Panc1 (cell line): Measurements from ENCODE around the gene AS3MT. TPM values are rescaled to one million over a fixed set of nuclear protein-coding genes. Genes with fewer than 3 reads are reported as not detected.

ENCODE experiments used
- ATAC-seq: fragments of 200-7000 bp; cut with Tn5 transposase; 2 replicates; pipeline ENCODE4 v1.9.1; 2020; ENCODE audit warnings: mild to moderate bottlenecking, moderate library complexity
- BruUV-seq: library from RNA; stranded (reverse); fragments of 400-500 nt; replicated peaks from 2 replicates; lab custom pipeline; 2021; lab: Mats Ljungman, UMichigan
- CTCF ChIA-PET: fragments of 300-600 bp; sonication (Branson Sonifier 250); formaldehyde crosslinking; loops from one replicate; lab custom pipeline; 2022; ENCODE audit warnings: antibody characterized with exemption; lab: Charles Lee
- POLR2A ChIA-PET: fragments of 300-600 bp; sonication (Branson Sonifier 250); formaldehyde crosslinking; loops from one replicate; lab custom pipeline; 2022; ENCODE audit warnings: antibody characterized with exemption; lab: Charles Lee
- DNase-seq: peaks from one replicate; pipeline ENCODE4 v3.0.0-alpha.2; 2010; ENCODE audit warnings: low read depth, low spot score
- H3K27ac ChIP-seq: 2 replicates; pipeline ENCODE4 v1.5.1; 2011; ENCODE audit warnings: mild to moderate bottlenecking, low read length, inconsistent platforms
- H3K27me3 ChIP-seq: fragments of 200-500 bp; sonication (Bioruptor generic); 2 replicates; pipeline ENCODE4 v1.6.0; 2014; ENCODE audit warnings: low read length, inconsistent platforms; ENCODE audit not compliant: control insufficient read depth, insufficient read depth
- H3K36me3 ChIP-seq: fragments of 200-500 bp; sonication (Bioruptor generic); 2 replicates; pipeline ENCODE4 v1.5.1; 2014; ENCODE audit warnings: inconsistent platforms, mild to moderate bottlenecking, low read length, moderate library complexity; ENCODE audit not compliant: control insufficient read depth, insufficient read depth
- H3K4me1 ChIP-seq: 2 replicates; pipeline ENCODE4 v1.5.1; 2011; ENCODE audit warnings: inconsistent platforms, mild to moderate bottlenecking, low read length, moderate library complexity; ENCODE audit not compliant: control insufficient read depth, insufficient read depth
- H3K4me3 ChIP-seq, 2 experiments: 2 replicates each; pipeline ENCODE4 v1.5.1; 2011 to 2012; ENCODE audit warnings: low read depth in 2 of 2, low read length in 2 of 2, mild to moderate bottlenecking in 2 of 2, inconsistent platforms in 1 of 2, moderate library complexity in 1 of 2
- H3K9me3 ChIP-seq: fragments of 200-500 bp; sonication (Bioruptor generic); 2 replicates; pipeline ENCODE4 v1.5.1; 2014; ENCODE audit warnings: low read depth, mild to moderate bottlenecking, inconsistent platforms, low read length, moderate library complexity; ENCODE audit not compliant: control insufficient read depth, insufficient read depth
- CTCF ChIP-seq: fragments of 450-650 bp; IDR thresholded peaks from 2 replicates; pipeline ENCODE4 v1.5.1; 2017; ENCODE audit warnings: mild to moderate bottlenecking
- POLR2AphosphoS5 ChIP-seq: IDR thresholded peaks from 2 replicates; pipeline ENCODE4 v1.6.1; 2012; ENCODE audit warnings: mild to moderate bottlenecking, low read depth, low read length, moderate library complexity
- SIN3A ChIP-seq: IDR thresholded peaks from 2 replicates; pipeline ENCODE4 v1.6.1; 2012; ENCODE audit warnings: low read depth, mild to moderate bottlenecking, low read length, moderate library complexity, borderline replicate concordance; ENCODE audit not compliant: insufficient read depth
- TCF7L2 ChIP-seq: IDR thresholded peaks from 2 replicates; pipeline ENCODE4 v1.6.1; 2011; ENCODE audit warnings: mild to moderate bottlenecking, low read depth, low read length, inconsistent platforms
- in situ Hi-C: cut with HindIII; loops from 2 replicates; pipeline ENCODE4 v1.10.0; 2016; ENCODE audit warnings: low sequenced_read_pairs, low pct_unique_long_range_greater_than_20kb
- intact Hi-C: fragments of 100-400 bp; cut with micrococcal nuclease; formaldehyde crosslinking; loops from one replicate; pipeline ENCODE4 v1.10.0; 2022; ENCODE audit not compliant: unreplicated experiment
- total RNA-seq: library from RNA; stranded (reverse); gene quantifications from one replicate; pipeline ENCODE4 v1.2.1, GENCODE V29; 2021; ENCODE audit not compliant: unreplicated experiment
- TF ChIP-seq, protein P1 (sequence below), 2 experiments: IDR thresholded peaks; 2 replicates each; pipeline ENCODE4 v1.6.1; 2011 to 2012; ENCODE audit warnings: low read depth in 2 of 2, control low read depth in 1 of 2, low read length in 1 of 2, mild to moderate bottlenecking in 1 of 2, moderate library complexity in 1 of 2; ENCODE audit not compliant: insufficient read depth in 1 of 2

The AS3MT gene
- total RNA-seq, 1 experiment from 2014 or later: 4.0 TPM

DNA sequence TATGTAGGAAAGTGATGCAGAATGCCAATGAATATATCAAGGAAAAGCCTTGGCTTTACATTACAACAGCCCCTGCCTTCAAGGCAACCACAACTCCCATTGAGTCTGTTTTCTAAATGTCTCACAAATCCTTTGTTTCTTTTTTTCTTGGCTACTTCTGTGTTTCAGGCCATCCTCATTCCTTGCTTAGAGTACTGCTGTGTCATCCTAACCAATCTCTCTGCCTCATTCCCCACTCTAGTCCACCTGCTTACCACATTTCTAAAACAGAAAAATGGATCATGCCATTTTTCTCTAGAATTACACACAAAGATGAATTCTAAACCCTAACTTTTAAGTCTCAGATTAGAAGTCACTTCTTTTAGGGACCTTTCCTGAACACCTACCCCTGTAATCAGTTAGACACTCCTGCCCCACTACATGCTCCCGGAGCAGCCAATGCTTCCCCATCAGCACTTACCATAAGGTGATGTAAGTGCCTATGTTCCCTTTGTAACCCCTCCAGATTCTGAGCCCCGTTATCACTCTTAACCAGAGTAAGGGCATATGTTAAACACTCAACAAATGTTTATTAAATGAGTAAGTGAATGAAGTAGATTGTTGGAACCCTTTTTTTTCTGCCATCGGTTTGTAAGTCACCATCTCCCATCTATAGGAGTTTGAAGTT lies 12.4 kb upstream of the AS3MT start:
- no TSS peak for BruUV-seq
- Histone ChIP-seq H3K4me3 (no peak overlapping the region), H3K27ac (no peak overlapping the region), H3K4me1 (peaks cover 13% of the 10 kb centered on the region; the same call in 1 of the 2 replicates), H3K9me3 (no peaks in the 10 kb centered on the region), H3K36me3 (no peaks in the 10 kb centered on the region), H3K27me3 (no peaks in the 10 kb centered on the region)
- in situ Hi-C loops (no loop called here), intact Hi-C loops (no loop called here)
- ChIA-PET CTCF (no interaction called here), POLR2A (interaction anchor here (0.7 kb wide), 1 partner anchor 62 kb away, joined by 4 read pairs; no protein-coding TSS in a partner anchor)
- ATAC-seq: no peak
- TF ChIP-seq, protein P1, sequence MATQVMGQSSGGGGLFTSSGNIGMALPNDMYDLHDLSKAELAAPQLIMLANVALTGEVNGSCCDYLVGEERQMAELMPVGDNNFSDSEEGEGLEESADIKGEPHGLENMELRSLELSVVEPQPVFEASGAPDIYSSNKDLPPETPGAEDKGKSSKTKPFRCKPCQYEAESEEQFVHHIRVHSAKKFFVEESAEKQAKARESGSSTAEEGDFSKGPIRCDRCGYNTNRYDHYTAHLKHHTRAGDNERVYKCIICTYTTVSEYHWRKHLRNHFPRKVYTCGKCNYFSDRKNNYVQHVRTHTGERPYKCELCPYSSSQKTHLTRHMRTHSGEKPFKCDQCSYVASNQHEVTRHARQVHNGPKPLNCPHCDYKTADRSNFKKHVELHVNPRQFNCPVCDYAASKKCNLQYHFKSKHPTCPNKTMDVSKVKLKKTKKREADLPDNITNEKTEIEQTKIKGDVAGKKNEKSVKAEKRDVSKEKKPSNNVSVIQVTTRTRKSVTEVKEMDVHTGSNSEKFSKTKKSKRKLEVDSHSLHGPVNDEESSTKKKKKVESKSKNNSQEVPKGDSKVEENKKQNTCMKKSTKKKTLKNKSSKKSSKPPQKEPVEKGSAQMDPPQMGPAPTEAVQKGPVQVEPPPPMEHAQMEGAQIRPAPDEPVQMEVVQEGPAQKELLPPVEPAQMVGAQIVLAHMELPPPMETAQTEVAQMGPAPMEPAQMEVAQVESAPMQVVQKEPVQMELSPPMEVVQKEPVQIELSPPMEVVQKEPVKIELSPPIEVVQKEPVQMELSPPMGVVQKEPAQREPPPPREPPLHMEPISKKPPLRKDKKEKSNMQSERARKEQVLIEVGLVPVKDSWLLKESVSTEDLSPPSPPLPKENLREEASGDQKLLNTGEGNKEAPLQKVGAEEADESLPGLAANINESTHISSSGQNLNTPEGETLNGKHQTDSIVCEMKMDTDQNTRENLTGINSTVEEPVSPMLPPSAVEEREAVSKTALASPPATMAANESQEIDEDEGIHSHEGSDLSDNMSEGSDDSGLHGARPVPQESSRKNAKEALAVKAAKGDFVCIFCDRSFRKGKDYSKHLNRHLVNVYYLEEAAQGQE (IDR thresholded peaks at IDR 0.05; ENCODE audit: insufficient read depth in 1 of 2, low read depth in 2 of 2, low read length in 1 of 2): no peak
- no peak for TF ChIP-seq TCF7L2
- no peak for TF ChIP-seq CTCF
- no peak for TF ChIP-seq SIN3A
- TF ChIP-seq POLR2AphosphoS5: no peak
- DNase-seq: no peak

DNA sequence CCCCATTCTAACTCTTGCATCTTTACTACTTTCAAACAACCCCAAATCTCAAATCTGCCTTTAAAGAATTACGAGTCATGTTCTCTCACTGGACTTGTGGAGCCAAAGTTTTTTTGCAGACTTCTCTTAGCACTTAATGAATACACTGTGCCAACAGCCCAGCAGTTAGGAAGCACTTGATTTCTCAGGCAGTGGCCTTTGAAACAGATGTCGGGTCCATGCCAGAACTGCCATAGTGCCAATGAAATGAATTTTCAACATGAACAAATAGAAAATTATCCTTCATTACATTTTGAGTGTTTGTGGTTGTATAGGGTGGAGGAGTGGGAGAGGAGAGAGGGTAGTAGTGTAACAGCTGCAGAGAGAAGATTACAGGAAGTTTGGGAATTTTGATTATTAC lies 9.4 kb upstream of the AS3MT start:
- no TSS peak for BruUV-seq
- Histone ChIP-seq H3K9me3 (no peaks in the 10 kb centered on the region), H3K27me3 (no peaks in the 10 kb centered on the region), H3K36me3 (peaks cover 8% of the 10 kb centered on the region; the same call in 1 of the 2 replicates), H3K4me1 (peaks cover 13% of the 10 kb centered on the region; the same call in 1 of the 2 replicates), H3K27ac (no peak overlapping the region), H3K4me3 (no peak overlapping the region)
- POLR2A ChIA-PET: no interaction called here
- intact Hi-C loops (no loop called here), in situ Hi-C loops (no loop called here)
- ATAC-seq: no peak
- CTCF ChIA-PET: no interaction called here
- DNase-seq: no peak
- TF ChIP-seq SIN3A (no peak), TCF7L2 (no peak), CTCF (no peak)
- TF ChIP-seq, protein P1 (IDR thresholded peaks at IDR 0.05; ENCODE audit: insufficient read depth in 1 of 2, low read depth in 2 of 2, low read length in 1 of 2): no peak
